ENCODE measurements around the gene SPRED3. TPM values are rescaled to one million over a fixed set of nuclear protein-coding genes. Genes with fewer than 3 reads are reported as not detected.

Gene SPRED3
- total and polyA plus RNA-seq, 9 of the 15 experiments (the other 6 are each of a cell fraction or from before 2014, with no cell fraction given): 0.05 to 1.3 (median 0.36) TPM

GRCh38 chr19:38375748-38376147 is 12.7 kb upstream of the SPRED3 start:
- H3K4me2 ChIP-seq (ENCODE audit: insufficient read depth, low read length): peak overlapping the region; percentile 84
- H3K4me3 ChIP-seq: peak overlapping the region; percentile 88
- no peak overlapping the region for H2AFZ ChIP-seq (ENCODE audit: low read depth, low read length)
- DNase-seq (ENCODE audit: extremely low read depth in 1 of 4, low spot score in 3 of 4) (no peak), FAIRE-seq (no peak), ATAC-seq (no peak)
- POLR2A ChIA-PET: interaction anchor here (0.7 to 3.8 kb wide), 3 partner anchors 9 to 14 kb away, joined by 3 to 27 read pairs (median 6); partner anchors contain the start of gene GGN
- H3K27ac ChIP-seq (ENCODE audit: extremely low read depth, low read depth, low read length): peak overlapping the region; percentile 94
- BruUV-seq (replicated peaks): no TSS peak
- no peaks in the 10 kb centered on the region for H3K9me1 ChIP-seq (ENCODE audit: control insufficient read depth, insufficient read depth, low read length)
- peaks cover 4 to 13% of the 10 kb centered on the region in 2 experiments; a peak in 4 of 5 replicates for H3K4me1 ChIP-seq (replicated peaks in 1 of 2; ENCODE audit: control insufficient read depth in 2 of 2, insufficient read depth in 2 of 2, low read length in 2 of 2)
- H3K9ac ChIP-seq (ENCODE audit: insufficient read depth in 1 of 2, low read depth in 2 of 2, low read length in 2 of 2): peak overlapping the region; percentile 93 to 98
- H3K27me3 ChIP-seq (ENCODE audit: control insufficient read depth in 2 of 2, insufficient read depth in 2 of 2, low read length in 2 of 2): no peaks in the 10 kb centered on the region
- 26% methylated on average over 5 of the region's 5 CpGs for WGBS (ENCODE audit: insufficient coverage, low coverage, missing lambda C conversion rate)
- in situ Hi-C loops (cut with MboI): no loop called here
- peaks cover 16% of the 10 kb centered on the region for H4K20me1 ChIP-seq (replicated peaks; ENCODE audit: control insufficient read depth, insufficient read depth, low read length)
- CTCF ChIA-PET (ENCODE audit: low intra/inter-chr PET ratio): no interaction called here
- intact Hi-C loops (cut with micrococcal nuclease): no loop called here
- peak; percentile 33 for TF ChIP-seq SIRT6 (IDR thresholded peaks at IDR 0.05; ENCODE audit: low read depth, low read length)
- no peak for TF ChIP-seq FOXM1 (IDR thresholded peaks at IDR 0.05; ENCODE audit: low read depth)
- no peak for TF ChIP-seq FOXM1 (CRISPR knock-in tag; IDR thresholded peaks at IDR 0.05; ENCODE audit: low read depth)
- TF ChIP-seq ZFX (CRISPR knock-in tag; IDR thresholded peaks at IDR 0.05): no peak
- TF ChIP-seq ARID3A (IDR thresholded peaks at IDR 0.05; ENCODE audit: borderline replicate concordance, low read depth, low read length): no peak
- peaks cover 46% of the 10 kb centered on the region for H3K79me2 ChIP-seq (ENCODE audit: control insufficient read depth, insufficient read depth, low read length)
- peaks cover 51% of the 10 kb centered on the region for H3K36me3 ChIP-seq (ENCODE audit: control insufficient read depth, insufficient read depth, low read length)
- H3K9me3 ChIP-seq (replicated peaks; ENCODE audit: control insufficient read depth, insufficient read depth, low read depth, low read length): no peaks in the 10 kb centered on the region; the same call in 1 of the 2 replicates
